ENCODE data around the gene CPLX1. TPM values are rescaled to one million over a fixed set of nuclear protein-coding genes. Genes with fewer than 3 reads are reported as not detected.

The CPLX1 gene
- total RNA-seq, 4 donors from 2014 or later, result 1.8 to 2.4 (median 2.4) TPM; not detected in 1

DNA sequence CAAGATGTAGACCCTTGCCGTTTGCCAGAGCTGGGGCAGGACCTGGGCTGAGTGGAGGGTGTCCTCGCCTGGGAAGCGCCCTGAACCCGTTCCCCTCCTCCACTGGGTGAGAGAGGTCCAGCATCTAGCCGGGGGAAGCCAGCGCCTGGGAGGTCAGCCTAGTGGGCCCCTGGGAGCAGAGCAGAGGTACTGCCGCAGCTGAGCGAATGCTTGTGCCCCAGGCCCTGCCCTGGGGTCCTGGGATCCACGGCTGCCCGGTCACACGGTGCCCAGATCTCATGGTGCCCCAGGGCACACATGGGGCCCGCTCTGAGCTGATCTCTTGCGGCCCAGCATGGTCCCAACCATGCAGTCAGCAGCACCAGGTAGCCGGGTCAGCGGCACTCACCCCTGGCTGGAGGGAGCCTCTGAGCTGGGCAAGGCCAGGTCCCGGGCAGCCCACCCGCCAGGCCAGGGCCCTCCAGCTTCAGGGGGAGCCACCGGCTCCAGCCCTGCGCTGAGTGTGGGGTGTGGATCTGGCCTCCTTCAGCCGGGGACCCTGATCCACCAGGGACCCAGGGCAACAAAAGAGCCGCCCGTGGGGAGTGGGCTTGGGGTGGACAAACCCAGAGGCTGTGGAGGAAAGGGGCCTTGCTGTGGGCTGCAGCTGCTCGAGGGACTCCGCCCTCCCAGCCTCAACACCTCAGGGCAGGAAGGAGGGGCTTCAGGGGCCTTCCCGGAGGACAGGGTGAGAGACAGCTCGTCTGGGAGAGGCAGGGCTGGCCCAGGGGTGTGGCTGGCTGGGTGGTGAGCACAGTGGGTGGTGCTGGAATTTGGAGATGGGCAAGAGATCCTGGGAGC is 4.1 kb upstream of the CPLX1 start:
- DNase-seq (ENCODE audit: low spot score in 2 of 2), result no peak
- TF ChIP-seq POLR2A (IDR thresholded peaks at IDR 0.05), result no peak
- TF ChIP-seq EP300 (IDR thresholded peaks at IDR 0.05), result no peak
- TF ChIP-seq, protein P1, sequence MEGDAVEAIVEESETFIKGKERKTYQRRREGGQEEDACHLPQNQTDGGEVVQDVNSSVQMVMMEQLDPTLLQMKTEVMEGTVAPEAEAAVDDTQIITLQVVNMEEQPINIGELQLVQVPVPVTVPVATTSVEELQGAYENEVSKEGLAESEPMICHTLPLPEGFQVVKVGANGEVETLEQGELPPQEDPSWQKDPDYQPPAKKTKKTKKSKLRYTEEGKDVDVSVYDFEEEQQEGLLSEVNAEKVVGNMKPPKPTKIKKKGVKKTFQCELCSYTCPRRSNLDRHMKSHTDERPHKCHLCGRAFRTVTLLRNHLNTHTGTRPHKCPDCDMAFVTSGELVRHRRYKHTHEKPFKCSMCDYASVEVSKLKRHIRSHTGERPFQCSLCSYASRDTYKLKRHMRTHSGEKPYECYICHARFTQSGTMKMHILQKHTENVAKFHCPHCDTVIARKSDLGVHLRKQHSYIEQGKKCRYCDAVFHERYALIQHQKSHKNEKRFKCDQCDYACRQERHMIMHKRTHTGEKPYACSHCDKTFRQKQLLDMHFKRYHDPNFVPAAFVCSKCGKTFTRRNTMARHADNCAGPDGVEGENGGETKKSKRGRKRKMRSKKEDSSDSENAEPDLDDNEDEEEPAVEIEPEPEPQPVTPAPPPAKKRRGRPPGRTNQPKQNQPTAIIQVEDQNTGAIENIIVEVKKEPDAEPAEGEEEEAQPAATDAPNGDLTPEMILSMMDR (IDR thresholded peaks at IDR 0.05), result no peak
- no peaks in the 10 kb centered on the region for H3K36me3 ChIP-seq
- peaks cover 0 to 26% (median 0%) of the 10 kb centered on the region in 4 donors for H3K9me3 ChIP-seq
- 48 to 56% methylated on average over 13 to 21 of the region's 26 CpGs for WGBS, 2 donors
- H3K4me1 ChIP-seq, result peaks cover 0 to 19% (median 6%) of the 10 kb centered on the region in 4 donors
- no peak overlapping the region for H3K4me3 ChIP-seq
- no peak overlapping the region for H3K27ac ChIP-seq
- peaks cover 0 to 54% of the 10 kb centered on the region in 2 donors for H3K27me3 ChIP-seq

DNA sequence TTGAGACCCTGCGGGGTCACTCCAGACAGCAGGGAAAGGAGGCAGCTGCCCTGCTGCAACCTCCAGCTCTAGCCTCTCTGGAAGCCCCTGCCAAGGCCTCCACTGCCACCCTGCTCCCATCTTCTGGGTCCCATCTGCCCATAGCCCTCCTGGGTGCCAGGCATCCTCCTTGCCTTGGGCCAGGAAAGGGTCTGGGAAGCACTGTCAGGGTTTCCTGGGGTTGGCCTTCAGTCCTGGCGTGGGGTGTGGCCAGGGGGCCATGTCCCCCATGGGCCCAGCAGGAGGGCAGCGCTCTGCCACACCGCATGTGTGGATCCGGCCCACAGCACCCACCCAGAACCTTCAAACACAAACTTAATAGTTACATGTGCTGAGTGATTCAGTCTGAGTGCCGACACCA is 3.4 kb upstream of the CPLX1 start:
- Histone ChIP-seq H3K9me3 (peaks cover 0 to 25% (median 0%) of the 10 kb centered on the region in 4 donors), H3K4me1 (peaks cover 0 to 23% (median 6%) of the 10 kb centered on the region in 4 donors), H3K27ac (no peak overlapping the region), H3K27me3 (peaks cover 0 to 61% of the 10 kb centered on the region in 2 donors), H3K4me3 (no peak overlapping the region), H3K36me3 (no peaks in the 10 kb centered on the region)
- WGBS, 2 donors, result 76 to 90% methylated on average over 4 to 6 of the region's 6 CpGs
- TF ChIP-seq, protein P1 (IDR thresholded peaks at IDR 0.05), result no peak
- no peak for TF ChIP-seq EP300 (IDR thresholded peaks at IDR 0.05)
- TF ChIP-seq POLR2A (IDR thresholded peaks at IDR 0.05), result no peak
- DNase-seq (ENCODE audit: low spot score in 2 of 2), result no peak

DNA sequence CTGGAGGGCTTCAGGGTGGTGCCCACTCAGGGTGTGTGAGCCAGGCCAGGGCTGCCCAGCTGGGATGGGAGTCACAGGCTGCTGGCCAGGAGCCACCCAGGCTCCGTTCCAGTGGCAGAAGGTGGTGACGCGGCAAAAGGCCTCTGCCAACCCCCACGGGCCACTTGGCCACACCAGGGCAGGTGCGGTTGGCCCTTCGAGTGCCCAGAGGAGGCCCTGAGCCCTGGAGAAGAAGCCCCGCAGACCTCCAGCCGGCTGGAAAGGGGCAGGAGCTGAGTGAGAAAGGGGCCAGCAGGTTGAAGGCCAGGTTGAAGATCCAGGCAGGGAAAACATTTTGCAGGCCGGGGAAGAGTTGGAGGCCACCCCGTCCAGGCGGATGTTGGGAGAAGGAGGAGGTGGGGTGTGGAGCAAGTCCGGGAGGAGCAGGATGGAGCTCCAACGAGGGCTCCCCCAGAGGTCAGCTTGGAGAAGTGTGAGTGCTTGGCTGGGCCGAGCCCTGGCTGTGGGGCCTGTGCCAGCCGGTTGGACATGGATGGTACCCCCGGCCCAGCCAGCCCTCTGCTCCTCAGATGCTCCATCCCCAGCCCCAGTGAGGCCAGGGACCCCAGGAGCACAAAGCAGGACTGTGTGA is 2.8 kb upstream of the CPLX1 start:
- TF ChIP-seq, protein P1 (IDR thresholded peaks at IDR 0.05), result no peak
- TF ChIP-seq EP300 (IDR thresholded peaks at IDR 0.05), result no peak
- TF ChIP-seq POLR2A (IDR thresholded peaks at IDR 0.05), result no peak
- Histone ChIP-seq H3K4me3 (no peak overlapping the region), H3K9me3 (peaks cover 0 to 25% (median 0%) of the 10 kb centered on the region in 4 donors), H3K27me3 (peaks cover 0 to 67% of the 10 kb centered on the region in 2 donors), H3K36me3 (no peaks in the 10 kb centered on the region), H3K27ac (no peak overlapping the region), H3K4me1 (peaks cover 0 to 23% (median 6%) of the 10 kb centered on the region in 4 donors)
- no peak for DNase-seq (ENCODE audit: low spot score in 2 of 2)
- WGBS, 2 donors, result 32 to 44% methylated on average over 14 to 16 of the region's 16 CpGs

DNA sequence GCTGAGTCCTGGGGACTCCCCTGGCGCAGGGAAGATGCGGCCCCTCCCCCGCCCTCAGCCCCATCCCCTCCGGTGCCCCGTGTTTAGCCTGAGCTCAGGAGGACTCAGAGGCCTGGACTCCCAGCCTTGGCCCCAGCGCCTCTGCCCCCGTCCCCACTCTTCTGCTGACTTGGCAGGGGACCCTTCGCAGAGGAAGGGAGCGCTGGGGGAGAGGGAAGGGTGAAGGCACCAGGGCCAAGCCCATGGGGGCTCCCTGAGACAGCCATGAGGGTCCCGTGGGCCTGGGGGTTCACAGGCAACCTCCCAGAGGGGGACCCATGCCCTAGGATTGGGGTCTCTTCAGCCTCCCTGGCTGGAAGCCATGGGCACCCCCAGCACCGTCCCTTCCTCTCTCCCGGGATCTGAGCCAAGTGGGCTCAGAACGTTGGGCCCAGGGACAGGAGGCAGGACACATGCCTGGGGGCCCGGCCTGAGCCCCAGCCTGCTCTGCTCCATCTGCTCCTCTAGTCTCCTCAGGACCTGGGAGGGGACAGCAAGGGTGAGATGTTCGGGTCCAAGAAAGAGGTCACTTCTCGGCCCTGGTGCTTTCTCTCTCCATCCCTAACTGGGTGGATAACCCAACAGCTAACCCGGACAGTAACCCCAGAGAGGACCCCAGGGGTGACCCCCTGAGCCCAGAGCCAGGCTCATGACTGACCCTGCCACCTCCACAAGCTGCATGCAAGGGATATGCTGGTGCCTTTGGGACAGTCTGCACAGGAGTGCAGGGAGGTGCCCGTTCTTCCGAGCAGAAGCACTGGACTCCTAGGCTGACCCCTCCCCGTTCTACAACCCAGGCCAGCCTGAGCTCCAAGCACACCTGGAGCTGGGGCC is 1.5 kb upstream of the CPLX1 start:
- no peak overlapping the region for H3K27ac ChIP-seq
- H3K27me3 ChIP-seq, result peaks cover 0 to 80% of the 10 kb centered on the region in 2 donors
- H3K4me1 ChIP-seq, result peaks cover 0 to 23% (median 6%) of the 10 kb centered on the region in 4 donors
- WGBS, 2 donors, result 27 to 29% methylated on average over 15 to 17 of the region's 20 CpGs
- TF ChIP-seq POLR2A (IDR thresholded peaks at IDR 0.05) (no peak), EP300 (IDR thresholded peaks at IDR 0.05) (no peak)
- TF ChIP-seq, protein P1 (IDR thresholded peaks at IDR 0.05), result no peak
- H3K4me3 ChIP-seq, result no peak overlapping the region
- H3K36me3 ChIP-seq, result no peaks in the 10 kb centered on the region
- no peak for DNase-seq (ENCODE audit: low spot score in 2 of 2)
- peaks cover 0 to 22% (median 0%) of the 10 kb centered on the region in 4 donors for H3K9me3 ChIP-seq

All from tibial nerve (tissue), 4 donors.